ENCODE results near the gene SEC24D.

Gene SEC24D

DNA sequence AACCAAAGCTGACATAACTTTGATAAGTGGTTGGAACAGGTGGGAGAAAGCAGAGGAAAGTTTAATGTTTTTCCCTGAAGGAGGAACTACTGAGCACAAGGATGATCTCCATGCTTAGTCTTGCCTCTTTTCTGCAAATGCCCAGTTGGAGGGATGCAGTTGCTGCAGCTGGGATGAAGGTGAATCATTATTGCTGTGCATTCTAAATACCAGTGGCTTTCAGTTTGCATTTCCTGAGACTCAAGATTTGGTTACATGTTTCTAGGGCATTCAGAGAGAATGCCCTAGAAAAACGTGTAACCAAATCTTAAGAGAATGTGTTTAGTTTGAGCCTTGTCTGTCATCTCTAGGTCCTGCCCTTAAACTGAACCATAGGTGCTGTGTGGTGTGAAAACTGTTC, 108.6 kb downstream of the SEC24D start:
- no peak for DNase-seq (ENCODE audit: low read depth, low spot score)
- TF ChIP-seq, protein P1, sequence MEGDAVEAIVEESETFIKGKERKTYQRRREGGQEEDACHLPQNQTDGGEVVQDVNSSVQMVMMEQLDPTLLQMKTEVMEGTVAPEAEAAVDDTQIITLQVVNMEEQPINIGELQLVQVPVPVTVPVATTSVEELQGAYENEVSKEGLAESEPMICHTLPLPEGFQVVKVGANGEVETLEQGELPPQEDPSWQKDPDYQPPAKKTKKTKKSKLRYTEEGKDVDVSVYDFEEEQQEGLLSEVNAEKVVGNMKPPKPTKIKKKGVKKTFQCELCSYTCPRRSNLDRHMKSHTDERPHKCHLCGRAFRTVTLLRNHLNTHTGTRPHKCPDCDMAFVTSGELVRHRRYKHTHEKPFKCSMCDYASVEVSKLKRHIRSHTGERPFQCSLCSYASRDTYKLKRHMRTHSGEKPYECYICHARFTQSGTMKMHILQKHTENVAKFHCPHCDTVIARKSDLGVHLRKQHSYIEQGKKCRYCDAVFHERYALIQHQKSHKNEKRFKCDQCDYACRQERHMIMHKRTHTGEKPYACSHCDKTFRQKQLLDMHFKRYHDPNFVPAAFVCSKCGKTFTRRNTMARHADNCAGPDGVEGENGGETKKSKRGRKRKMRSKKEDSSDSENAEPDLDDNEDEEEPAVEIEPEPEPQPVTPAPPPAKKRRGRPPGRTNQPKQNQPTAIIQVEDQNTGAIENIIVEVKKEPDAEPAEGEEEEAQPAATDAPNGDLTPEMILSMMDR (IDR thresholded peaks at IDR 0.05; ENCODE audit: insufficient read depth, low read length, missing control alignments): no peak
- CTCF ChIA-PET: interaction anchor here (1.1 to 1.2 kb wide), 2 partner anchors 12 to 14 kb away, joined by 3 to 4 read pairs; no protein-coding TSS in a partner anchor
- POLR2A ChIA-PET: no interaction called here
- no peak overlapping the region for H3K4me3 ChIP-seq (ENCODE audit: low read depth, low read length)

DNA sequence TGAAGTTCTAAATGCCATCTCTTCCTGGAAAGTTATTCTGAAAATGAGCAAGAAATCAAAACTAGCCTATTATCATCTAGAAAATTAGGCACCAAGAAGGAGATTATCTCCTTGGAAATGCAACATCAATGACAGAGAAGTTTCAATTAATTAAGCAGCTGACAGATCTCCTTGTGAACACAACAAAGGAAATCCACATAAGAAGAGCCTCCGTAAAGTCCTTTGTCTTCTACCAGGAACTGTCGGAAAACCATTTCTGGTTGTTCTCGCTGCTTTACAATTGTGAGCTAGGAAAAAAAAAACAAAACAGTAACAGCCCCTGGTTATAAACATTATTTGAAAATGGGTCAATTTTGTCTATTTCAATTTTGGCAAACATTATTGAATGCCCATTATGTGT, 112.6 kb downstream of the SEC24D start:
- POLR2A ChIA-PET: no interaction called here
- no peak for DNase-seq (ENCODE audit: low read depth, low spot score)
- no peak overlapping the region for H3K4me3 ChIP-seq (ENCODE audit: low read depth, low read length)
- CTCF ChIA-PET: interaction anchor here (1.0 kb wide), 1 partner anchor 11 kb away, joined by 3 read pairs; no protein-coding TSS in a partner anchor
- TF ChIP-seq, protein P1 (IDR thresholded peaks at IDR 0.05; ENCODE audit: insufficient read depth, low read length, missing control alignments): no peak

DNA sequence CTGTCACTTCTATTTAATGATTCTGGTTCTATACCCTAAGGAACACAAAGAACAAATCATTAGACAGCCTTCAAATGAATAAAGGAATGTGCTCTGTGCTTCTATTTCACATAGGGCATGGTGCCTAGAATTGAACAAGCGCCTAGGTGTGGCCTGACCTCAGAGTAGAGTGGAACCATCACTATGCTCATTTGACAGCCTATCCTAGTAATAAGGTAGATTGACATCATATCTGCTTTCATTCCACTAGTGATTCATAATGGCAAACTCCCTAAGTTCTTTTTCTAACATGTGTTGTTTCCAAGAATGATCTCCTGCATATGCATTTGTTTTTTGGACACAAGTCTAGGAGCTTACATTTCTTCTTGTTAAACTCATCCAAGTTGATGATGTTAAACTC, 114.2 kb downstream of the SEC24D start:
- DNase-seq (ENCODE audit: low read depth, low spot score): no peak
- TF ChIP-seq, protein P1 (IDR thresholded peaks at IDR 0.05; ENCODE audit: insufficient read depth, low read length, missing control alignments): no peak
- CTCF ChIA-PET: no interaction called here
- H3K4me3 ChIP-seq (ENCODE audit: low read depth, low read length): no peak overlapping the region
- POLR2A ChIA-PET: no interaction called here

DNA sequence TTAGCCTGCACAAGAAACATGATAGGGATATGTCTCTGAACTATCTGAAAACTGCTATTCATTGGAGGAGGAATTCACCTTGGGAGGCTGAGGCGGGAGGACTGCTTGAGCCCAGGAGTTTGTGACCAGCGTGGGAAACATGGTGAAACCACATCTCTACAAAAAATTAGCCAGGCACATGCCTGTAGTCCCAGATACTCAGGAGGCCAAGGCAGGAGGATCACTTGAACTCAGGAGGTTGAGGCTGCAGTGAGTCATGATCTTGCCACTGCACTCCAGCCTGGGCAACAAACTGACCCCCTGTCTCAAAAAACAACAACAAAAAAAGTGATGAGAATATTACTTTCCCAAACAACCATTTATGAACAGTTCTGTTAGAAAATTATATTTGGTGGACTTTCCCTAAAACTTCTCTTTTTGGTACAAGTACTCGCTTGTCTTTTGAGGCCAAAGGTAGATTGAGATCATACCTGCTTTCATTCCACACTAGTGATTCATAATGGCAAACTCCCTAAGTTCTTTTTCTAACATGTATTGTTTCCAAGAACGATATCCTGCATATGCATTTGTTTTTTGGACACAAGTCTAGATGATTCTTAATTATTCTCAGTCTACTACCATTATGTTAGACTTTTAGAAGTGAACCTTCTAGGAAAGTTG, 117.3 kb downstream of the SEC24D start:
- DNase-seq (ENCODE audit: low read depth, low spot score): no peak
- ChIA-PET CTCF (interaction anchor here (1.5 kb wide), 1 partner anchor 250 kb away, joined by 4 read pairs; no protein-coding TSS in a partner anchor), POLR2A (no interaction called here)

DNA sequence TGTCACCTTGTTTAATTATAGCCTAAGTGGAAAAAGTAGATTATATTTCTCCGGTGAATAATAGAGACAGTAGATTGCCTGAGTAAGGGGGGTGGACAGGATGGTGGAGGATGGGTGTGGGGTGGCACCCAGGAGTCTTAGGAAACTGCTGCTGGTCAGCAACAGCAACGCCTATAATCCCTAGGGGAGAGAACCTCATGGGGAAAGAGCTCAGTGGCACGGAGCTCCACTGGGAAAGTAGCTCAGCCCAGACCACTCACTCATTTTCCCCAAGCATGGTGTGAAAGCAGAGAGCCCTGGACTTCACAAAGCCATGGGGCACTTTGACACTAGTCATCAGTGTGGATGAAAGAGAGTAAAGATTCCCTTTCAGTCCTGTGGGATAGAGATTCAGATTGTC, 119.6 kb downstream of the SEC24D start:
- CTCF ChIA-PET: interaction anchor here (0.7 to 0.9 kb wide), 2 partner anchors 11 to 12 kb away, joined by 3 read pairs; no protein-coding TSS in a partner anchor
- TF ChIP-seq, protein P1 (IDR thresholded peaks at IDR 0.05; ENCODE audit: insufficient read depth, low read length, missing control alignments): no peak
- DNase-seq (ENCODE audit: low read depth, low spot score): no peak
- no peak overlapping the region for H3K4me3 ChIP-seq (ENCODE audit: low read depth, low read length)
- POLR2A ChIA-PET: interaction anchor here (1.0 kb wide), 1 partner anchor 14 kb away, joined by 3 read pairs; no protein-coding TSS in a partner anchor

More for the DNA sequence above, 117.3 kb downstream of the SEC24D start:
- no peak overlapping the region for H3K4me3 ChIP-seq (ENCODE audit: low read depth, low read length)
- TF ChIP-seq, protein P1 (IDR thresholded peaks at IDR 0.05; ENCODE audit: insufficient read depth, low read length, missing control alignments): no peak

DNA sequence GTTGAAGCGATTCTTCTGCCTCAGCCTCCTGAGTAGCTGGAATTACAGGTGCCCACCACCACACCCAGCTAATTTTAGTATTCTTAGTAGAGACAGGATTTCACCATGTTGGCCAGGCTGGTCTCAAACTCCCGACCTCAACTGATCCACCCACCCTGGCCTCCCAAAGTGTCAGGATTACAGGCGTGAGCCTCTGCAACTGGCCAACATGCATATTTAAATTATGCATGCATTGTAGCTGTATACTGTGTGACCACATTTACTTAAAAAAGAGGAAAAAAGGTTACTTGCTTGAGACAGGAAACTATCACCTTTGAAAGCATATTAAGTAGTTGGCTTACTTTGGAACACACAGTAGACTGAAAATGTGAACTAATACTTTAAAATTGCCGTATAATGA, 121.2 kb downstream of the SEC24D start:
- DNase-seq (ENCODE audit: low read depth, low spot score): no peak
- POLR2A ChIA-PET: no interaction called here
- CTCF ChIA-PET: no interaction called here
- no peak overlapping the region for H3K4me3 ChIP-seq (ENCODE audit: low read depth, low read length)
- TF ChIP-seq, protein P1 (IDR thresholded peaks at IDR 0.05; ENCODE audit: insufficient read depth, low read length, missing control alignments): no peak
